ENCODE measurements around the gene BACH2. TPM values are rescaled to one million over a fixed set of nuclear protein-coding genes. Genes with fewer than 3 reads are reported as not detected.

Gene BACH2
- total and polyA plus RNA-seq, 2 experiments from 2014 or later: 1.6 to 5.7 TPM

DNA sequence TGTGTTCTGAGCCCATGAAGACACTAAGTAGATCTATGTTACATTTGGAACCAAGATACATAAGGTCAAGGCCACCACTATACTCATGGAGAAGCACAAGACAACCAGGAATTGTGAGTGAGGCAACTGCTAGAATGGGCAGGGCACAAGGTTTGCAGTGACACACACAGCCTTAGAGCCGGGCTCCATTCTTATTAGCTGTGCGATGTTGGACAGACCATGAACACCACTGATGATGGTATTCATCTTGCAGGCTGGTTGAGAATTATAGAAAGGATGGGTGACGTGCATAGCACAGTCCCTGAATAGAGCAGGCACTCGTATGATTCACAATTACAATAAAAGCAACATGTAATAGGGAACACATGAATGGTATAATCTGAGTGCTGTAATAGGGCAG lies 229.9 kb downstream of the BACH2 start:
- Histone ChIP-seq H3K4me3 (no peak overlapping the region), H3K9me2 (ENCODE audit: insufficient read depth) (no peaks in the 10 kb centered on the region), H3K79me2 (replicated peaks; ENCODE audit: insufficient read depth) (no peaks in the 10 kb centered on the region), H3K36me3 (ENCODE audit: insufficient read depth) (no peaks in the 10 kb centered on the region), H4K20me1 (replicated peaks; ENCODE audit: insufficient read depth) (no peaks in the 10 kb centered on the region), H3K27me3 (ENCODE audit: insufficient read depth) (no peaks in the 10 kb centered on the region), H2AFZ (no peak overlapping the region), H3K4me1 (ENCODE audit: insufficient read depth) (no peaks in the 10 kb centered on the region), H3F3A (replicated peaks; ENCODE audit: low read depth) (no peaks in the 10 kb centered on the region), H3K27ac (ENCODE audit: low read depth) (no peak overlapping the region), H3K4me2 (no peak overlapping the region)
- H3K4me3 Mint-ChIP-seq: no peak overlapping the region
- H3K36me3 Mint-ChIP-seq (ENCODE audit: low read depth): no peaks in the 10 kb centered on the region
- DNase-seq (ENCODE audit: low spot score) (no peak), ATAC-seq (no peak)
- no peaks in the 10 kb centered on the region for H3K9me3 Mint-ChIP-seq
- H3K4me1 Mint-ChIP-seq: peaks cover 16% of the 10 kb centered on the region; the same call in 2 of the 3 replicates
- TF ChIP-seq EZH2 (IDR thresholded peaks at IDR 0.05; ENCODE audit: low read depth, unreplicated experiment) (no peak), ZNF114 (CRISPR knock-in tag; IDR thresholded peaks at IDR 0.05) (no peak), ZNF331 (CRISPR knock-in tag; IDR thresholded peaks at IDR 0.05; ENCODE audit: low read depth) (no peak), CREB1 (CRISPR knock-in tag; IDR thresholded peaks at IDR 0.05; ENCODE audit: low read depth) (no peak), EZH2phosphoT487 (IDR thresholded peaks at IDR 0.05; ENCODE audit: unreplicated experiment) (no peak), JUNB (IDR thresholded peaks at IDR 0.05; ENCODE audit: unreplicated experiment) (no peak), NANOG (IDR thresholded peaks at IDR 0.05; ENCODE audit: borderline replicate concordance) (no peak), STAT1 (IDR thresholded peaks at IDR 0.05; ENCODE audit: unreplicated experiment) (no peak), POLR2AphosphoS5 (IDR thresholded peaks at IDR 0.05; ENCODE audit: low read depth) (no peak)
- TF ChIP-seq, protein P1, sequence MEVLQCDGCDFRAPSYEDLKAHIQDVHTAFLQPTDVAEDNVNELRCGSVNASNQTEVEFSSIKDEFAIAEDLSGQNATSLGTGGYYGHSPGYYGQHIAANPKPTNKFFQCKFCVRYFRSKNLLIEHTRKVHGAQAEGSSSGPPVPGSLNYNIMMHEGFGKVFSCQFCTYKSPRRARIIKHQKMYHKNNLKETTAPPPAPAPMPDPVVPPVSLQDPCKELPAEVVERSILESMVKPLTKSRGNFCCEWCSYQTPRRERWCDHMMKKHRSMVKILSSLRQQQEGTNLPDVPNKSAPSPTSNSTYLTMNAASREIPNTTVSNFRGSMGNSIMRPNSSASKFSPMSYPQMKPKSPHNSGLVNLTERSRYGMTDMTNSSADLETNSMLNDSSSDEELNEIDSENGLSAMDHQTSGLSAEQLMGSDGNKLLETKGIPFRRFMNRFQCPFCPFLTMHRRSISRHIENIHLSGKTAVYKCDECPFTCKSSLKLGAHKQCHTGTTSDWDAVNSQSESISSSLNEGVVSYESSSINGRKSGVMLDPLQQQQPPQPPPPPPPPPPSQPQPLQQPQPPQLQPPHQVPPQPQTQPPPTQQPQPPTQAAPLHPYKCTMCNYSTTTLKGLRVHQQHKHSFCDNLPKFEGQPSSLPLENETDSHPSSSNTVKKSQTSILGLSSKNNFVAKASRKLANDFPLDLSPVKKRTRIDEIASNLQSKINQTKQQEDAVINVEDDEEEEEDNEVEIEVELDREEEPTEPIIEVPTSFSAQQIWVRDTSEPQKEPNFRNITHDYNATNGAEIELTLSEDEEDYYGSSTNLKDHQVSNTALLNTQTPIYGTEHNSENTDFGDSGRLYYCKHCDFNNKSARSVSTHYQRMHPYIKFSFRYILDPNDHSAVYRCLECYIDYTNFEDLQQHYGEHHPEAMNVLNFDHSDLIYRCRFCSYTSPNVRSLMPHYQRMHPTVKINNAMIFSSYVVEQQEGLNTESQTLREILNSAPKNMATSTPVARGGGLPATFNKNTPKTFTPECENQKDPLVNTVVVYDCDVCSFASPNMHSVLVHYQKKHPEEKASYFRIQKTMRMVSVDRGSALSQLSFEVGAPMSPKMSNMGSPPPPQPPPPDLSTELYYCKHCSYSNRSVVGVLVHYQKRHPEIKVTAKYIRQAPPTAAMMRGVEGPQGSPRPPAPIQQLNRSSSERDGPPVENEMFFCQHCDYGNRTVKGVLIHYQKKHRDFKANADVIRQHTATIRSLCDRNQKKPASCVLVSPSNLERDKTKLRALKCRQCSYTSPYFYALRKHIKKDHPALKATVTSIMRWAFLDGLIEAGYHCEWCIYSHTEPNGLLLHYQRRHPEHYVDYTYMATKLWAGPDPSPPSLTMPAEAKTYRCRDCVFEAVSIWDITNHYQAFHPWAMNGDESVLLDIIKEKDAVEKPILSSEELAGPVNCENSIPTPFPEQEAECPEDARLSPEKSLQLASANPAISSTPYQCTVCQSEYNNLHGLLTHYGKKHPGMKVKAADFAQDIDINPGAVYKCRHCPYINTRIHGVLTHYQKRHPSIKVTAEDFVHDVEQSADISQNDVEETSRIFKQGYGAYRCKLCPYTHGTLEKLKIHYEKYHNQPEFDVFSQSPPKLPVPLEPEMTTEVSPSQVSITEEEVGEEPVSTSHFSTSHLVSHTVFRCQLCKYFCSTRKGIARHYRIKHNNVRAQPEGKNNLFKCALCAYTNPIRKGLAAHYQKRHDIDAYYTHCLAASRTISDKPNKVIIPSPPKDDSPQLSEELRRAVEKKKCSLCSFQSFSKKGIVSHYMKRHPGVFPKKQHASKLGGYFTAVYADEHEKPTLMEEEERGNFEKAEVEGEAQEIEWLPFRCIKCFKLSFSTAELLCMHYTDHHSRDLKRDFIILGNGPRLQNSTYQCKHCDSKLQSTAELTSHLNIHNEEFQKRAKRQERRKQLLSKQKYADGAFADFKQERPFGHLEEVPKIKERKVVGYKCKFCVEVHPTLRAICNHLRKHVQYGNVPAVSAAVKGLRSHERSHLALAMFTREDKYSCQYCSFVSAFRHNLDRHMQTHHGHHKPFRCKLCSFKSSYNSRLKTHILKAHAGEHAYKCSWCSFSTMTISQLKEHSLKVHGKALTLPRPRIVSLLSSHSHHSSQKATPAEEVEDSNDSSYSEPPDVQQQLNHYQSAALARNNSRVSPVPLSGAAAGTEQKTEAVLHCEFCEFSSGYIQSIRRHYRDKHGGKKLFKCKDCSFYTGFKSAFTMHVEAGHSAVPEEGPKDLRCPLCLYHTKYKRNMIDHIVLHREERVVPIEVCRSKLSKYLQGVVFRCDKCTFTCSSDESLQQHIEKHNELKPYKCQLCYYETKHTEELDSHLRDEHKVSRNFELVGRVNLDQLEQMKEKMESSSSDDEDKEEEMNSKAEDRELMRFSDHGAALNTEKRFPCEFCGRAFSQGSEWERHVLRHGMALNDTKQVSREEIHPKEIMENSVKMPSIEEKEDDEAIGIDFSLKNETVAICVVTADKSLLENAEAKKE (CRISPR knock-in tag; IDR thresholded peaks at IDR 0.05): no peak
- TF ChIP-seq, protein P2, sequence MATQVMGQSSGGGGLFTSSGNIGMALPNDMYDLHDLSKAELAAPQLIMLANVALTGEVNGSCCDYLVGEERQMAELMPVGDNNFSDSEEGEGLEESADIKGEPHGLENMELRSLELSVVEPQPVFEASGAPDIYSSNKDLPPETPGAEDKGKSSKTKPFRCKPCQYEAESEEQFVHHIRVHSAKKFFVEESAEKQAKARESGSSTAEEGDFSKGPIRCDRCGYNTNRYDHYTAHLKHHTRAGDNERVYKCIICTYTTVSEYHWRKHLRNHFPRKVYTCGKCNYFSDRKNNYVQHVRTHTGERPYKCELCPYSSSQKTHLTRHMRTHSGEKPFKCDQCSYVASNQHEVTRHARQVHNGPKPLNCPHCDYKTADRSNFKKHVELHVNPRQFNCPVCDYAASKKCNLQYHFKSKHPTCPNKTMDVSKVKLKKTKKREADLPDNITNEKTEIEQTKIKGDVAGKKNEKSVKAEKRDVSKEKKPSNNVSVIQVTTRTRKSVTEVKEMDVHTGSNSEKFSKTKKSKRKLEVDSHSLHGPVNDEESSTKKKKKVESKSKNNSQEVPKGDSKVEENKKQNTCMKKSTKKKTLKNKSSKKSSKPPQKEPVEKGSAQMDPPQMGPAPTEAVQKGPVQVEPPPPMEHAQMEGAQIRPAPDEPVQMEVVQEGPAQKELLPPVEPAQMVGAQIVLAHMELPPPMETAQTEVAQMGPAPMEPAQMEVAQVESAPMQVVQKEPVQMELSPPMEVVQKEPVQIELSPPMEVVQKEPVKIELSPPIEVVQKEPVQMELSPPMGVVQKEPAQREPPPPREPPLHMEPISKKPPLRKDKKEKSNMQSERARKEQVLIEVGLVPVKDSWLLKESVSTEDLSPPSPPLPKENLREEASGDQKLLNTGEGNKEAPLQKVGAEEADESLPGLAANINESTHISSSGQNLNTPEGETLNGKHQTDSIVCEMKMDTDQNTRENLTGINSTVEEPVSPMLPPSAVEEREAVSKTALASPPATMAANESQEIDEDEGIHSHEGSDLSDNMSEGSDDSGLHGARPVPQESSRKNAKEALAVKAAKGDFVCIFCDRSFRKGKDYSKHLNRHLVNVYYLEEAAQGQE (IDR thresholded peaks at IDR 0.05; ENCODE audit: unreplicated experiment): no peak
- TF ChIP-seq, protein P3, sequence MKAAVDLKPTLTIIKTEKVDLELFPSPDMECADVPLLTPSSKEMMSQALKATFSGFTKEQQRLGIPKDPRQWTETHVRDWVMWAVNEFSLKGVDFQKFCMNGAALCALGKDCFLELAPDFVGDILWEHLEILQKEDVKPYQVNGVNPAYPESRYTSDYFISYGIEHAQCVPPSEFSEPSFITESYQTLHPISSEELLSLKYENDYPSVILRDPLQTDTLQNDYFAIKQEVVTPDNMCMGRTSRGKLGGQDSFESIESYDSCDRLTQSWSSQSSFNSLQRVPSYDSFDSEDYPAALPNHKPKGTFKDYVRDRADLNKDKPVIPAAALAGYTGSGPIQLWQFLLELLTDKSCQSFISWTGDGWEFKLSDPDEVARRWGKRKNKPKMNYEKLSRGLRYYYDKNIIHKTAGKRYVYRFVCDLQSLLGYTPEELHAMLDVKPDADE (IDR thresholded peaks at IDR 0.05): no peak
- TF ChIP-seq, protein P4, sequence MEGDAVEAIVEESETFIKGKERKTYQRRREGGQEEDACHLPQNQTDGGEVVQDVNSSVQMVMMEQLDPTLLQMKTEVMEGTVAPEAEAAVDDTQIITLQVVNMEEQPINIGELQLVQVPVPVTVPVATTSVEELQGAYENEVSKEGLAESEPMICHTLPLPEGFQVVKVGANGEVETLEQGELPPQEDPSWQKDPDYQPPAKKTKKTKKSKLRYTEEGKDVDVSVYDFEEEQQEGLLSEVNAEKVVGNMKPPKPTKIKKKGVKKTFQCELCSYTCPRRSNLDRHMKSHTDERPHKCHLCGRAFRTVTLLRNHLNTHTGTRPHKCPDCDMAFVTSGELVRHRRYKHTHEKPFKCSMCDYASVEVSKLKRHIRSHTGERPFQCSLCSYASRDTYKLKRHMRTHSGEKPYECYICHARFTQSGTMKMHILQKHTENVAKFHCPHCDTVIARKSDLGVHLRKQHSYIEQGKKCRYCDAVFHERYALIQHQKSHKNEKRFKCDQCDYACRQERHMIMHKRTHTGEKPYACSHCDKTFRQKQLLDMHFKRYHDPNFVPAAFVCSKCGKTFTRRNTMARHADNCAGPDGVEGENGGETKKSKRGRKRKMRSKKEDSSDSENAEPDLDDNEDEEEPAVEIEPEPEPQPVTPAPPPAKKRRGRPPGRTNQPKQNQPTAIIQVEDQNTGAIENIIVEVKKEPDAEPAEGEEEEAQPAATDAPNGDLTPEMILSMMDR (conservative IDR thresholded peaks at IDR 0.05; ENCODE audit: low read depth in 2 of 2): no peak
- H3K27me3 Mint-ChIP-seq (ENCODE audit: insufficient read depth, low read depth, poor library complexity): no peaks in the 10 kb centered on the region
- H3K27ac Mint-ChIP-seq: no peak overlapping the region

All from GM23338 (cell line).